ENCODE data around the gene TERB1.

The TERB1 gene

GRCh38 chr16:66705790-66706505, 95.4 kb downstream of the TERB1 start:
- DNase-seq (ENCODE audit: low spot score), result no peak
